BJ (cell line): ENCODE results near the gene ZBTB11. TPM values are rescaled to one million over a fixed set of nuclear protein-coding genes. Genes with fewer than 3 reads are reported as not detected.

Experiments
- CTCF ChIA-PET: fragments of 350-600 bp; formaldehyde crosslinking; extraction: SDS; loops from one replicate; lab custom pipeline; 2021; ENCODE audit warnings: antibody characterized with exemption, inconsistent platforms; lab: Yijun Ruan, JAX
- POLR2A ChIA-PET: fragments of 300-600 bp; sonication (Branson Sonifier 250); formaldehyde crosslinking; extraction: SDS; loops from one replicate; lab custom pipeline; 2021; ENCODE audit warnings: antibody characterized with exemption; lab: Charles Lee
- DNase-seq: peaks from one replicate; pipeline ENCODE4 v3.0.0-alpha.2; 2011; ENCODE audit warnings: low read depth
- H3K27me3 ChIP-seq: 2 replicates; pipeline ENCODE4 v1.6.0; 2011; ENCODE audit warnings: low read length; ENCODE audit not compliant: control insufficient read depth, insufficient read depth
- H3K36me3 ChIP-seq: 2 replicates; pipeline ENCODE4 v1.5.1; 2011; ENCODE audit warnings: low read length; ENCODE audit not compliant: control insufficient read depth, insufficient read depth
- H3K4me3 ChIP-seq: 2 replicates; pipeline ENCODE4 v1.5.1; 2011; ENCODE audit warnings: low read depth, mild to moderate bottlenecking, control low read depth, low read length
- polyA plus RNA-seq: library from polyadenylated mRNA; depleted of rRNA; stranded (reverse); fragments of >200 nt; gene quantifications from 2 replicates; pipeline ENCODE4 v1.2.3, GENCODE V29; 2011
- TF ChIP-seq, protein P1 (sequence below): IDR thresholded peaks from 2 replicates; pipeline ENCODE4 v1.5.1; 2011; ENCODE audit warnings: low read depth, mild to moderate bottlenecking, control low read depth, inconsistent platforms, low read length, moderate library complexity; ENCODE audit not compliant: insufficient read depth

ZBTB11 gene
- polyA plus RNA-seq, 1 experiment, result 4.5 TPM

DNA sequence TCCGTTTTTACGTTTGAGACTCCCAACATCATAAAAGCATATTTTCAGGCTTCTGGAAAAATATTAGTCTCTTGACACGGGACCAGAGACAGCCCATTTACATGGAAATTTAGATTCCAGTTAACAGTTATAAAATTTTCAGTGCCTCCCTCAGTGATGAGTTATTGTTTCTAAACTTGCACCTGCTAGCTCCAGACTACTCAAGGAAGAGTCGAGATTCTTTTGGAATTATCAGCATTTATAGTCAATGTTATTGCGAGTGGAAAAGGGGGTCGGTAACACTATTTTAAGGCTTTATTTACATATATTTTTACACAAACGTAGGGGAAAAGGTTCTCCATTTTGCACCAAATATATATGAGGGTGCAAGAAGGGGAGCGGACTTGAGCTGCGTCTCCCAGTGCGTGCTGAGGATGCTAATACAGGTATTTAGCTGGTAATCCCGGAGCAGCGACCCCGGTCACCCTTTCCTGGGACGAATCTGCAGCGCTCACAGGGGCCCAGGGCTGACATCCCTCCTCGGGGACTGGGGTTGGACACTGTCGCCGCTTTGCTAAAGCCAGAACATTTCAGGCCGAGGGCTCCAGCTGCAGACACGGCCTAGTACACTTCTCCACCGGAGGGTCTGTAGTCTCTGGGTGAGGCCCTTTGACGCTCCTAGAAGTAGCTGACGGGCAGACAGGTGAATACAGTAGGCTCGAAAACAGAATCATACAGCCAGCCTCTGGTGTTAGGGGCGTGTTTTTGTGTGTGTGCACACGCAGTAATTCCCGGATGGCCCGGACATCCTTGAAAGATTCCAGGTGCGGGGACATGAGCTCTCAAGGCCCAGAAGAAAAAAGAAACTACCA is 729 bp upstream of the ZBTB11 start:
- CTCF ChIA-PET, result interaction anchor here (0.9 to 3.2 kb wide), 9 partner anchors 9 to 1194 kb away, joined by 3 to 19 read pairs (median 5); partner anchors contain the start of genes PCNP and RPL24
- TF ChIP-seq, protein P1, sequence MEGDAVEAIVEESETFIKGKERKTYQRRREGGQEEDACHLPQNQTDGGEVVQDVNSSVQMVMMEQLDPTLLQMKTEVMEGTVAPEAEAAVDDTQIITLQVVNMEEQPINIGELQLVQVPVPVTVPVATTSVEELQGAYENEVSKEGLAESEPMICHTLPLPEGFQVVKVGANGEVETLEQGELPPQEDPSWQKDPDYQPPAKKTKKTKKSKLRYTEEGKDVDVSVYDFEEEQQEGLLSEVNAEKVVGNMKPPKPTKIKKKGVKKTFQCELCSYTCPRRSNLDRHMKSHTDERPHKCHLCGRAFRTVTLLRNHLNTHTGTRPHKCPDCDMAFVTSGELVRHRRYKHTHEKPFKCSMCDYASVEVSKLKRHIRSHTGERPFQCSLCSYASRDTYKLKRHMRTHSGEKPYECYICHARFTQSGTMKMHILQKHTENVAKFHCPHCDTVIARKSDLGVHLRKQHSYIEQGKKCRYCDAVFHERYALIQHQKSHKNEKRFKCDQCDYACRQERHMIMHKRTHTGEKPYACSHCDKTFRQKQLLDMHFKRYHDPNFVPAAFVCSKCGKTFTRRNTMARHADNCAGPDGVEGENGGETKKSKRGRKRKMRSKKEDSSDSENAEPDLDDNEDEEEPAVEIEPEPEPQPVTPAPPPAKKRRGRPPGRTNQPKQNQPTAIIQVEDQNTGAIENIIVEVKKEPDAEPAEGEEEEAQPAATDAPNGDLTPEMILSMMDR, result no peak
- Histone ChIP-seq H3K36me3 (peaks cover 5% of the 10 kb centered on the region; the same call in 1 of the 2 replicates), H3K27me3 (no peaks in the 10 kb centered on the region), H3K4me3 (peak overlapping the region; percentile 30)
- POLR2A ChIA-PET, result interaction anchor here (2.7 kb wide), 1 partner anchor 9 kb away, joined by 7 read pairs; the partner anchor contains the start of gene RPL24
- DNase-seq, result no peak

DNA sequence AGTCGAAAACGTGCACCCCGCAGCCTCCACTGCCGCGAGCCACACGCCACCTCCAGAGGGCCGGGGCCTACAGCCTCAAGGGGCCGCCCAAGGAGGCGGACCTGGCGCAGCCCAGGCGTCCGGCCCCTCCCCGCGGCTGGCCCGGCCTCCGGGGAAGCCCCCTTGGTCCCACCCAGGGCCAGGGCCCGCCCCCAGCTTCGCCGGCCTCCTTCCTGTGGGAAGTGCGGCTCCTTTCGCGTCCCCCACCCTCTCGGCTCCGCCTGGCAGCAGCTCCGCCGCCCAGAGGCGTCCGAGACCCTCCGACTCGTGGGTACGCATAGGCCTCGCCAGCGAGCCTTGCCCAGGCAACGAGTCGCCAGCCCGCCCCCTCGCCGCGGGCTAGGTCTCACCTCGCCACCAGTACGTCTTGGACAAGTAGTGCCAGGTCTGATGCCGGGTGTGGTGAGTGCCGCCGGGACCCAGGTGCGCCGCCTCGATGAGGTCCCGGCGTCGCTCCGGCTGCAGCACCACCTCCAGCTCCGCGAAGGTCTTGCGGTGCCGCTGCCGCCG is 642 bp downstream of the ZBTB11 start:
- no peaks in the 10 kb centered on the region for H3K27me3 ChIP-seq
- CTCF ChIA-PET, result interaction anchor here (1.0 to 3.2 kb wide), 6 partner anchors 11 to 103 kb away, joined by 4 to 19 read pairs (median 5); partner anchors contain the start of genes PCNP and RPL24
- H3K4me3 ChIP-seq, result peak overlapping the region; percentile 97
- TF ChIP-seq, protein P1, result no peak
- POLR2A ChIA-PET, result interaction anchor here (2.7 kb wide), 1 partner anchor 10 kb away, joined by 7 read pairs; the partner anchor contains the start of gene RPL24
- peaks cover 3% of the 10 kb centered on the region; the same call in 1 of the 2 replicates for H3K36me3 ChIP-seq
- peak; percentile 80 for DNase-seq

DNA sequence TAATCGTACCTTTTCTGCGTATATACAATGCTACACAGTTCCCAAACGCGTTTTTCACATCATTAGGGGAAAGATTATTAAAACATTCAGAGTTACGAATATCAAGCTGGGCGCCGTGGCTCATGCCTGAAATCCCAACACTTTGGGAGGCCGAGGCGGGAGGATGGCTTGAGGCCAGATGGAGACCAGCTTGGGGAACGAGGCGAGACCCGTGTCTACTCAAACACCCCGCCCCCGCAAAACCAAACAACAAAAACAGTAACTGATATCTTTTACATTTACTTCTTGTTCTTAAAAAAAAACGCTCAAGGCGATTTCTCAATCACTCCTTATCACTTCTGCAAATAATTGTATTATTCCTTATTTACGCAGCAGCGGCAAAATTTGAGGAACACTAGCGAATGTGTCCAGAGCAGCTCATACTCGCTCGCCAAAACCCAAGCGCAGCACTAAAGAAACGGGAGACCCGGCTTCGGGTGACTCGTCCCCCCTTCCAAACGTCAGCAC is 1.2 kb downstream of the ZBTB11 start:
- ChIA-PET POLR2A (interaction anchor here (2.7 kb wide), 1 partner anchor 11 kb away, joined by 7 read pairs; the partner anchor contains the start of gene RPL24), CTCF (interaction anchor here (1.0 to 3.2 kb wide), 5 partner anchors 10 to 102 kb away, joined by 4 to 19 read pairs (median 5); partner anchors contain the start of genes PCNP and RPL24)
- Histone ChIP-seq H3K4me3 (peak overlapping the region; percentile 97), H3K27me3 (no peaks in the 10 kb centered on the region), H3K36me3 (peaks cover 3% of the 10 kb centered on the region; the same call in 1 of the 2 replicates)
- DNase-seq, result no peak
- TF ChIP-seq, protein P1, result no peak

DNA sequence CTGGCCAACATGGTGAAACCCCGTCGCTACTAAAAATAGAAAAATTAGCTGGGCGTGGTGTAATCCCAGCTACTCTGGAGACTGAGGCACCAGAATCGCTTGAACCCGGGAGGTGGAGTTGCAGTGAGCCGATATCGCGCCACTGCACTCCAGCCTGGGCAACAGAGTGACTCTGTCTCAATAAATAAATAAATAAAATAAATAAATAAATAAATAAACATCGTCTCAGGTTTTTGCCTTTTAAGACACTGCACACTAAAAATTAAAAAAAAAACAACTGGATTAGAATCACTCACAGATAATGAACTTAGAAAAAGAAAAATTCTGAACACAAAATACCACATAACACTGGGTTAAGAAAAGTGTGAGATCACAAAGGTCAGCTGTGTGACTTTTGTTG is 2.4 kb downstream of the ZBTB11 start:
- Histone ChIP-seq H3K4me3 (no peak overlapping the region), H3K36me3 (no peaks in the 10 kb centered on the region), H3K27me3 (no peaks in the 10 kb centered on the region)
- ChIA-PET CTCF (interaction anchor here (0.6 to 2.1 kb wide), 3 partner anchors 10 to 101 kb away, joined by 3 to 6 read pairs (median 3); partner anchors contain the start of gene PCNP), POLR2A (no interaction called here)
- DNase-seq, result no peak
- TF ChIP-seq, protein P1, result no peak
